WI38 (cell line): ENCODE measurements around the gene CAMK1D.

Experiments
- H3K4me3 ChIP-seq: 2 replicates; pipeline ENCODE4 v1.5.1; 2011; ENCODE audit warnings: low read depth, mild to moderate bottlenecking, control low read depth, low read length
- TF ChIP-seq, protein P1 (sequence below): IDR thresholded peaks from 2 replicates; pipeline ENCODE4 v1.5.1; 2012; ENCODE audit warnings: low read depth, mild to moderate bottlenecking, control low read depth, low read length

The CAMK1D gene

DNA sequence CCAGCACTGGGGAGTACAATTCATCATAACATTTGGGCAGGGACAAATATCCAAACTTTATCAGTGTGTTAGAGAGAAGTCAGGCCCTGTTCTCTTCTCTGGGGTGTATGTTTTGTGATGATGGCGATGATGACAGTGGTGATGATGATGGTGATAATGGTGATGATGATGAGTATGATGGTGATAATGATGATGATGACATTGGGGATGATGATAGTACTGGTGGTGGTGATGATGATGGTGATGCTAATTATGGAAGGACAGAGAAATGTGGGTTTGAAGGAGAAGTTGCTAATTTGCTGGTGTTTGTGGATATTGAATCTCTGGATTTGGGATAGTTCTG, 64.0 kb downstream of the CAMK1D start:
- H3K4me3 ChIP-seq = no peak overlapping the region
- TF ChIP-seq, protein P1, sequence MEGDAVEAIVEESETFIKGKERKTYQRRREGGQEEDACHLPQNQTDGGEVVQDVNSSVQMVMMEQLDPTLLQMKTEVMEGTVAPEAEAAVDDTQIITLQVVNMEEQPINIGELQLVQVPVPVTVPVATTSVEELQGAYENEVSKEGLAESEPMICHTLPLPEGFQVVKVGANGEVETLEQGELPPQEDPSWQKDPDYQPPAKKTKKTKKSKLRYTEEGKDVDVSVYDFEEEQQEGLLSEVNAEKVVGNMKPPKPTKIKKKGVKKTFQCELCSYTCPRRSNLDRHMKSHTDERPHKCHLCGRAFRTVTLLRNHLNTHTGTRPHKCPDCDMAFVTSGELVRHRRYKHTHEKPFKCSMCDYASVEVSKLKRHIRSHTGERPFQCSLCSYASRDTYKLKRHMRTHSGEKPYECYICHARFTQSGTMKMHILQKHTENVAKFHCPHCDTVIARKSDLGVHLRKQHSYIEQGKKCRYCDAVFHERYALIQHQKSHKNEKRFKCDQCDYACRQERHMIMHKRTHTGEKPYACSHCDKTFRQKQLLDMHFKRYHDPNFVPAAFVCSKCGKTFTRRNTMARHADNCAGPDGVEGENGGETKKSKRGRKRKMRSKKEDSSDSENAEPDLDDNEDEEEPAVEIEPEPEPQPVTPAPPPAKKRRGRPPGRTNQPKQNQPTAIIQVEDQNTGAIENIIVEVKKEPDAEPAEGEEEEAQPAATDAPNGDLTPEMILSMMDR = no peak

DNA sequence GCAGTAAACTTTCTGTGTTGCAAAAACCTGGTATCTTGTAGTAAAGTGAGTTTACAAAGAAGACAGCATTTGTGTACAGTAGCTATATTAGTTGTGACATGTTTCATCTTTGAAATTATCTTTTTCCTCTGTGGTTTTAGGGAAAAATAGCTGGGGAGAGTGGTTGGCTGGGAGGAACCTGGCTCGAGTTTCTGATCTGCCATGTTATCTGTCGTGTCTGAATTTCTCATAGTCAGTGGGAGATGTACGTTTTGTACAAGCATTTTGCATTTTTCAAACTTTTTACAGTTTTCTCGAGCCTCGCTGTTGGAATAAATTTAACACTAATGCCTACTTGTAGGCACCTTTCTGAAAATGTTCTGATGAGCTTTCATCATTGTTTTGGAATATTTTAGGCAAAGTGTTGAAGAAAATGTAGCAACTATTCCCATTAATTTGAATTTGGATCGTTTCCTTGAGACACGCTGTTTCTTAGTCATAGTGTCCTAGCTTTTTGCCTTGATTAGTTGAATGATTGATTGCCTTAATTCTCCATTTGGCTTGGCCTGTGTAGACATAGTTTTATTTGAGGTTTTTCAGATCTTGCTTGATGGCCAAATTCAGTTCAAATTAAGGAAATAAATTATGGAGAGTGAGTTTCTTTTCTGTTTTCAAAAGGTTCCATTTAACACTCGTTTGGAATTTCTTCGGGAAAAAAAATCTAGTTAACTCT, 65.1 kb downstream of the CAMK1D start:
- TF ChIP-seq, protein P1 = no peak
- no peak overlapping the region for H3K4me3 ChIP-seq

DNA sequence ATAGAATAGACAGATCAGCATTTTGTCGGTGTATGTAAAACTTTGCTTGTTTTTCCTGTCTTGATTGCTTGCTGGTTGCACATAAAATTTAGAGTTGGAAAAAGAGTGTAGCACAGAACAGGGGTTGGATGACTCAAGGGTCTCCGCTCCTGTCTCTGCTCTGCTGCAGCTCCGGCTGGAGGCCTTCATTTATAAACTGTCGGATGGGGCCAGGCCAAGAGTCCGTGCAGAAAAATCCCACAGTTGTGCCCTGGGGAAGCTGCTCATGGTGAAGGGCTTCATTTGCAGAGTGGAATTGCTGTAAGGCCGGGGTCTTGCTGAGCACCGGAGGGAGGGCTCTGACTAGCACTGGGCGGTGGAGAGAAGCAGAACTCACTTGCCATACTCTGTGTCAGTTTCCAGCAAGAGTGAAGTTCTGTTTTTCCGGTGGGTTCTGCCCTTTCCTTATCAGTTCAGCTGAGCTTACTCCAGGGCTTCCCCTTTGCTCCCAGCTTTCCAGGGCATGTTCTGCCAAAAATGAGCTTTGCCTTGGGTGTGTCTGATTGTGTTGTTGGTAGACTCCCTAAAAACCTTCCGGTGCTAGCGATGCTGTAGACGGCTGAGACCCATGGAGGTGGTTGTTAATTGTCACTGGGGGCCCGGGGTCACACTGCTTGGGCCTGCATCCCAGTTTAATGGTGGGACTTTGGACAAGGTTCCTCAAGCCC, 67.2 kb downstream of the CAMK1D start:
- TF ChIP-seq, protein P1 = no peak
- no peak overlapping the region for H3K4me3 ChIP-seq

DNA sequence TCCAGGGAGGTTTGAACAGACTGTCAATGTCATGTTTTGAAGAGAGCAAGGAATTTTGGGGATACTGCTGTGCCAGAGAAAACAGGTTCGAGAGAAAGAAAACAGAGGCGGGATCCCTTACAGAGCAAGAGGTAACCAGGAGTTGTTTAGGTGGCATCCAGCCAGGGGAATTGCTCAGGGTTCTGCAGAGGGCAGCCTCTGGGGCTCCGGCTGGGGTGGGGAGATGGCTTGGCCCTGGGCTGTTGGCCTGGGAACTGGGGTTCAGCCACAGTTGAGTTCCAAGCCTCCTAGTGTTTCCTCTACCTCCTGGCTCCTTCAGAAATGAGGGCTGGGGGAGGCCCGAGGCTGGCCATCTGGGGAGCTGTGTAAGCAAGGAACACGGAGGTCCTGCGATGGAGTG, 68.0 kb downstream of the CAMK1D start:
- TF ChIP-seq, protein P1 = no peak
- no peak overlapping the region for H3K4me3 ChIP-seq

DNA sequence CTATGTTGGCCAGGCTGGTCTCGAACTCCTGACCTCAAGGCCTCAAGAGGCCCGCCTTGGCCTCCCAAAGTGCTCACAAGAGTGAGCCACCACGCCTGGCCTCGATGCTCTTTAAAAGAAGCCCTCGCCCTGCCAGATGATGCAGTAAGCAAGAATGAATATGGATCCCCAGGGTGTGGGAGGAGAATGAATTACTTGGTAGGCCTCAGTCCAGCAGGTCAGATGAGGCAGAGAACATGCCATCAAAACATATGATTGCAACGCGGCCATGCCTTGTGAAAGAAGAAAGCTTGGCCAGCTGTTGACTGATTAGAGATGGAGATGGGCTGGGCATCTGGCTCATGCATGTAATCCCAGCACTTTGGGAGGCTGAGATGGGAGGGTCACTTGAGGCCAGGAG, 68.7 kb downstream of the CAMK1D start:
- H3K4me3 ChIP-seq = no peak overlapping the region
- TF ChIP-seq, protein P1 = no peak

DNA sequence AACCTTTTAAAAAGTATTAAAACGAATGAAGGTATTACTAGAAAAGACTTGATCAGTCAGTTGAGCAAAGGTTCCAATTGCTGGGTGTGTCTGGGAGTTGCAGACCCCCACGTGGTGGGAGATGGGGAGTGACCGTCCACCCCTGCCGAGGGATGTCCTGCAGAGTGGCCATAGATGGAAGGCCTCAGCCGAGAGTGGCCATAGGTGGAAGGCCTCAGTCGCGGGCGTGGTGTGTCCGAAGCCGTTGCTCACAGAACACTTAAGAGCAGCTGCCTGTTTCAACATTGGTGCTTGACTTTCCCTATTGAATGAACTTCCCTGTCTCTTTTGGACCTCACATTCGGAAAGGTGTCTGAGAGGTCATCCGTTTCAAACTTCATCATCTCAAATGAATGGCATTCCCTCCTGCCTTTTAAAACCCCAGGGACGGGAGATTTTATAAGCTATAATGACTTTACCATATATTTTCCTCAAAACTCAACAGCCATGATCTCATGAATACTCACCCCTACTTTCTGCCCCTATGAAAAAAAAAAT, 69.4 kb downstream of the CAMK1D start:
- TF ChIP-seq, protein P1 = no peak

DNA sequence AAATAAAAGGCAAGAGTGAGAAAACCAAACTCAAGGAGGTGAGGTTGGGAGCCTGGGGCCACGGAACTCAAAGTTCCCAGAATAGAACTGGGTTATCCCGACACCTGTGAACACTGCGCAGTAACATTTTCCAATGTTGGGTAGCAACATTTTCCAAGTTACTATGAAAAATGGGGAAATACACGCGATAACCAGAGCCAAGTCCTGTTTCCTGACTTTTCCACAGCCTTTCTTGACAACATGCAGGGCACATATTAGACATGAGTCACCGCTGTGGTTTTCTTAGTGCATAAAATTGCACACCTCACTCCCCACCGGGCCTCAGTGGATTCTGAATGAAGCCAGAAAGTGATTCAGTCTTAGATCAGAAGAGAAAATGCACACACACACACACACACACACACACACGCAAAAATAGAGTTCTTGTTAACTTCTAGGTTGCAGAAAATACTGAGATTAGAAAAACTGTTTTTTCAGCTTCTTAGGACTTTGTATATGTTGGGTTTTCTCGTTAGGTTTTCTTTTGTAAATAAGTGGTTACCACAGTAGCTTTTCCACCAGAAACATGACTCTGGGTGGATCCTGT, 70.0 kb downstream of the CAMK1D start:
- H3K4me3 ChIP-seq = no peak overlapping the region
- TF ChIP-seq, protein P1 = no peak

More for the DNA sequence above, 69.4 kb downstream of the CAMK1D start:
- H3K4me3 ChIP-seq = no peak overlapping the region
